HFFc6 (cell line): ENCODE measurements around the gene SNX8. TPM values are rescaled to one million over a fixed set of nuclear protein-coding genes. Genes with fewer than 3 reads are reported as not detected.
"Not testable (repeated sequence)": the region's sequence is repeated elsewhere in the genome, so short reads cannot be mapped to it uniquely, and the experiment has no call there.

Source experiments
- DNase-seq: peaks from one replicate; pipeline ENCODE4 v3.0.0-alpha.2; 2018
- H3K27ac Mint-ChIP-seq: 2 replicates; pipeline ENCODE4 v1.8.0; 2020; ENCODE audit warnings: mild to moderate bottlenecking, mixed read lengths
- H3K27me3 Mint-ChIP-seq: 2 replicates; pipeline ENCODE4 v1.8.0; 2021; ENCODE audit warnings: mild to moderate bottlenecking, moderate library complexity, mixed read lengths; ENCODE audit not compliant: insufficient read depth
- H3K36me3 Mint-ChIP-seq: 2 replicates; pipeline ENCODE4 v1.8.0; 2021; ENCODE audit warnings: low read depth, mixed read lengths
- H3K4me1 Mint-ChIP-seq: 2 replicates; pipeline ENCODE4 v1.8.0; 2020; ENCODE audit warnings: low read depth, mixed read lengths
- H3K4me3 Mint-ChIP-seq: 2 replicates; pipeline ENCODE4 v1.8.0; 2020; ENCODE audit warnings: mild to moderate bottlenecking, moderate library complexity, mixed read lengths
- H3K9me3 Mint-ChIP-seq: 2 replicates; pipeline ENCODE4 v1.8.0; 2020; ENCODE audit warnings: mild to moderate bottlenecking, mixed read lengths
- CTCF ChIP-seq: fragments of 200-600 bp; sonication (generic); IDR thresholded peaks from 2 replicates; pipeline ENCODE4 v1.5.0; 2021; ENCODE audit warnings: antibody characterized with exemption, mild to moderate bottlenecking
- total RNA-seq, 6 experiments: library from RNA; stranded (reverse); fragmentation: NEBNext Ultra II Directional; extraction: Animal tissue kit (Norgen Biotek cat#: 25700); gene quantifications; 2 replicates in 1 of 6; 3 replicates in 5 of 6; pipeline ENCODE4 v1.2.3, GENCODE V29; 2021

Gene SNX8
- total RNA-seq, 6 experiments from 2014 or later = 44.6 to 67.4 (median 61.9) TPM

GRCh38 chr7:2272031-2272430 lies 42.2 kb downstream of the SNX8 start:
- Mint-ChIP-seq H3K4me1 (peaks cover 18% of the 10 kb centered on the region), H3K36me3 (peaks cover 7% of the 10 kb centered on the region; the same call in 1 of the 2 replicates), H3K27me3 (peaks cover 1% of the 10 kb centered on the region; the same call in 1 of the 2 replicates), H3K27ac (no peak overlapping the region; the same call in 1 of the 2 replicates), H3K4me3 (no peak overlapping the region), H3K9me3 (no peaks in the 10 kb centered on the region)
- TF ChIP-seq CTCF = no peak
- DNase-seq = no peak

- H3K27me3 Mint-ChIP-seq = peaks cover 1% of the 10 kb centered on the region; the same call in 1 of the 2 replicates
- peaks cover 24% of the 10 kb centered on the region for H3K4me1 Mint-ChIP-seq
- no peak overlapping the region for H3K27ac Mint-ChIP-seq
- DNase-seq = no peak
- no peaks in the 10 kb centered on the region for H3K9me3 Mint-ChIP-seq
- 0 out of 2 replicates have a peak, but pooled peaks cover 4% of the 10 kb centered on the region for H3K36me3 Mint-ChIP-seq
- no peak overlapping the region for H3K4me3 Mint-ChIP-seq
- no peak for TF ChIP-seq CTCF
Measured at GRCh38 chr7:2271273-2272026, 42.8 kb downstream of the SNX8 start.

- Mint-ChIP-seq H3K36me3 (0 out of 2 replicates have a peak, but pooled peaks cover 4% of the 10 kb centered on the region), H3K27ac (peak overlapping the region; percentile 75), H3K27me3 (no peaks in the 10 kb centered on the region), H3K4me3 (no peak overlapping the region; the same call in 1 of the 2 replicates), H3K9me3 (no peaks in the 10 kb centered on the region), H3K4me1 (peaks cover 25% of the 10 kb centered on the region)
- no peak for TF ChIP-seq CTCF
- DNase-seq = no peak
Measured at GRCh38 chr7:2270495-2270894, 43.7 kb downstream of the SNX8 start.

- no peak for TF ChIP-seq CTCF
- no peaks in the 10 kb centered on the region for H3K27me3 Mint-ChIP-seq
- peaks cover 25% of the 10 kb centered on the region for H3K4me1 Mint-ChIP-seq
- no peak for DNase-seq
- H3K36me3 Mint-ChIP-seq = 0 out of 2 replicates have a peak, but pooled peaks cover 4% of the 10 kb centered on the region
- H3K27ac Mint-ChIP-seq = peak overlapping the region; percentile 75
- H3K4me3 Mint-ChIP-seq = peak overlapping the region; percentile 71
- H3K9me3 Mint-ChIP-seq = no peaks in the 10 kb centered on the region
Measured at GRCh38 chr7:2269991-2270460, 44.2 kb downstream of the SNX8 start.

- peak; percentile 23 for DNase-seq
- H3K27me3 Mint-ChIP-seq, H3K36me3 Mint-ChIP-seq, H3K9me3 Mint-ChIP-seq: not testable (repeated sequence)
- H3K4me1 Mint-ChIP-seq = peaks cover 25% of the 10 kb centered on the region
- H3K27ac Mint-ChIP-seq = peak overlapping the region; percentile 84
- H3K4me3 Mint-ChIP-seq = peak overlapping the region; percentile 71
Measured at GRCh38 chr7:2269089-2269990, 44.9 kb downstream of the SNX8 start.
